ENCODE data around the gene CCDC12. TPM values are rescaled to one million over a fixed set of nuclear protein-coding genes. Genes with fewer than 3 reads are reported as not detected.

Gene CCDC12
- total and polyA plus RNA-seq, 9 of the 15 experiments (the other 6 are each of a cell fraction or from before 2014, with no cell fraction given): 8.9 to 201 (median 86.9) TPM

DNA sequence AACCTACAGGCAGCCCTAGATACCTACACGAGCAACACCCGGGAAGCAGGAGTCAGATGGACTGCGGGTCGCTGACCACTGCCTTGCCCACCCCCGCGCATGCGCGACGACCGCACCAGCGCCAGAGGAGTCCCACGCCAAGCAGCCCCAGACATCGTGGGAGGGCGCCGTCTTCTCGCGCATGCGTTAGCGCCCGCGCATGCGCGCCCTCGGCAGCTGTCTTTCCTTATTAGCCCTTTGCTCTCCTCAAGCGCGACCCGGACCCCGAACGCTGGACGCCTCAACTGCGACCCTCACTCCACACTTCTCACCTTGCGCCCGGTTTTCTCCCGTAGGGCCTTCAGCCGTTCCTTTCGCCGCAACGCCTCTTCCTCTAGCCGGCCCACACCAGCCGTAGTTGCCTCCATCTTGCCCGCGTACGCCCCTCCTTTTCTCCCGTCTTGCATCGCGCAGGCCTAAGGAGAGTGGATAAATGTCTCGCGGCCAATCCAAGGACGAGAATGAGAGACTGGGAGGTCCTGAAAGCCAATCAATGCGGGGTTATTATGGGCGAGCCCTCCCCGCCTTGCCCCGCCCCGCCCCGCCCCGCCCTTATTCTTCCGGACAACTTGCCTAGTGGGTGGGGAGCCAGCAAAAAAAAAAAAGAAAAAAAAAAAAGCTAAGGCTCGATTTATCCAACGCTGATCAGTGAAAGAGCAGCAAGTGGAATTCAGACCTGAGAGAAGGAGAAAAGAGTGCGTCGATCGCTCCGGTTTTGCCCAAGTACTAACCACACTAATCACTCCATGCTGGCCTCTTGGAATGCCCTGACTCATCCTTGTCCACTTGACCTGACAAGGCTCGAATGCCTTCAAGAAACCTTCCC is at the start of gene CCDC12 (continued):
- TF ChIP-seq FOXK2 (conservative IDR thresholded peaks at IDR 0.05 in 1 of 2, IDR thresholded peaks at IDR 0.05 in 1 of 2; ENCODE audit: low read depth in 2 of 2) (peak; percentile 31 to 83; a peak in 3 of 4 replicates), ETV6 (IDR thresholded peaks at IDR 0.05; ENCODE audit: borderline replicate concordance in 1 of 2, low read depth in 2 of 2, low read length in 1 of 2) (no peak), ETV6 (CRISPR knock-in tag; IDR thresholded peaks at IDR 0.05; ENCODE audit: borderline replicate concordance) (peak; percentile 35; the same call in 1 of the 2 replicates), PTRF (tag; IDR thresholded peaks at IDR 0.05) (no peak), TARDBP (IDR thresholded peaks at IDR 0.05) (peak; percentile 60; the same call in 1 of the 2 replicates), KLF1 (tag; IDR thresholded peaks at IDR 0.05) (no peak), FOXP1 (CRISPR knock-in tag; IDR thresholded peaks at IDR 0.05) (peak; percentile 61; the same call in 1 of the 2 replicates), NEUROD1 (IDR thresholded peaks at IDR 0.05; ENCODE audit: borderline replicate concordance, low read depth, low read length, partially characterized antibody) (peak; percentile 95), SOX6 (IDR thresholded peaks at IDR 0.05) (peak; percentile 62), SAP30 (IDR thresholded peaks at IDR 0.05; ENCODE audit: borderline replicate concordance, insufficient read depth, low read depth, low read length, poor library complexity, severe bottlenecking) (no peak), SMARCC2 (IDR thresholded peaks at IDR 0.05; ENCODE audit: low read depth) (peak; percentile 84; the same call in 1 of the 2 replicates), HNRNPLL (IDR thresholded peaks at IDR 0.05; ENCODE audit: low read depth, low read length, poor library complexity, severe bottlenecking) (peak; percentile 57), ASH1L (IDR thresholded peaks at IDR 0.05; ENCODE audit: borderline replicate concordance, low read depth, partially characterized antibody) (peak; percentile 62)
- TF ChIP-seq, protein P1, sequence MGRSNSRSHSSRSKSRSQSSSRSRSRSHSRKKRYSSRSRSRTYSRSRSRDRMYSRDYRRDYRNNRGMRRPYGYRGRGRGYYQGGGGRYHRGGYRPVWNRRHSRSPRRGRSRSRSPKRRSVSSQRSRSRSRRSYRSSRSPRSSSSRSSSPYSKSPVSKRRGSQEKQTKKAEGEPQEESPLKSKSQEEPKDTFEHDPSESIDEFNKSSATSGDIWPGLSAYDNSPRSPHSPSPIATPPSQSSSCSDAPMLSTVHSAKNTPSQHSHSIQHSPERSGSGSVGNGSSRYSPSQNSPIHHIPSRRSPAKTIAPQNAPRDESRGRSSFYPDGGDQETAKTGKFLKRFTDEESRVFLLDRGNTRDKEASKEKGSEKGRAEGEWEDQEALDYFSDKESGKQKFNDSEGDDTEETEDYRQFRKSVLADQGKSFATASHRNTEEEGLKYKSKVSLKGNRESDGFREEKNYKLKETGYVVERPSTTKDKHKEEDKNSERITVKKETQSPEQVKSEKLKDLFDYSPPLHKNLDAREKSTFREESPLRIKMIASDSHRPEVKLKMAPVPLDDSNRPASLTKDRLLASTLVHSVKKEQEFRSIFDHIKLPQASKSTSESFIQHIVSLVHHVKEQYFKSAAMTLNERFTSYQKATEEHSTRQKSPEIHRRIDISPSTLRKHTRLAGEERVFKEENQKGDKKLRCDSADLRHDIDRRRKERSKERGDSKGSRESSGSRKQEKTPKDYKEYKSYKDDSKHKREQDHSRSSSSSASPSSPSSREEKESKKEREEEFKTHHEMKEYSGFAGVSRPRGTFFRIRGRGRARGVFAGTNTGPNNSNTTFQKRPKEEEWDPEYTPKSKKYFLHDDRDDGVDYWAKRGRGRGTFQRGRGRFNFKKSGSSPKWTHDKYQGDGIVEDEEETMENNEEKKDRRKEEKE (IDR thresholded peaks at IDR 0.05; ENCODE audit: borderline replicate concordance in 1 of 2, control insufficient read depth in 1 of 2, low read depth in 2 of 2, low read length in 1 of 2): peak in 1 of 2 experiments; percentile 45; a peak in 1 of 4 replicates
- TF ChIP-seq, protein P2, sequence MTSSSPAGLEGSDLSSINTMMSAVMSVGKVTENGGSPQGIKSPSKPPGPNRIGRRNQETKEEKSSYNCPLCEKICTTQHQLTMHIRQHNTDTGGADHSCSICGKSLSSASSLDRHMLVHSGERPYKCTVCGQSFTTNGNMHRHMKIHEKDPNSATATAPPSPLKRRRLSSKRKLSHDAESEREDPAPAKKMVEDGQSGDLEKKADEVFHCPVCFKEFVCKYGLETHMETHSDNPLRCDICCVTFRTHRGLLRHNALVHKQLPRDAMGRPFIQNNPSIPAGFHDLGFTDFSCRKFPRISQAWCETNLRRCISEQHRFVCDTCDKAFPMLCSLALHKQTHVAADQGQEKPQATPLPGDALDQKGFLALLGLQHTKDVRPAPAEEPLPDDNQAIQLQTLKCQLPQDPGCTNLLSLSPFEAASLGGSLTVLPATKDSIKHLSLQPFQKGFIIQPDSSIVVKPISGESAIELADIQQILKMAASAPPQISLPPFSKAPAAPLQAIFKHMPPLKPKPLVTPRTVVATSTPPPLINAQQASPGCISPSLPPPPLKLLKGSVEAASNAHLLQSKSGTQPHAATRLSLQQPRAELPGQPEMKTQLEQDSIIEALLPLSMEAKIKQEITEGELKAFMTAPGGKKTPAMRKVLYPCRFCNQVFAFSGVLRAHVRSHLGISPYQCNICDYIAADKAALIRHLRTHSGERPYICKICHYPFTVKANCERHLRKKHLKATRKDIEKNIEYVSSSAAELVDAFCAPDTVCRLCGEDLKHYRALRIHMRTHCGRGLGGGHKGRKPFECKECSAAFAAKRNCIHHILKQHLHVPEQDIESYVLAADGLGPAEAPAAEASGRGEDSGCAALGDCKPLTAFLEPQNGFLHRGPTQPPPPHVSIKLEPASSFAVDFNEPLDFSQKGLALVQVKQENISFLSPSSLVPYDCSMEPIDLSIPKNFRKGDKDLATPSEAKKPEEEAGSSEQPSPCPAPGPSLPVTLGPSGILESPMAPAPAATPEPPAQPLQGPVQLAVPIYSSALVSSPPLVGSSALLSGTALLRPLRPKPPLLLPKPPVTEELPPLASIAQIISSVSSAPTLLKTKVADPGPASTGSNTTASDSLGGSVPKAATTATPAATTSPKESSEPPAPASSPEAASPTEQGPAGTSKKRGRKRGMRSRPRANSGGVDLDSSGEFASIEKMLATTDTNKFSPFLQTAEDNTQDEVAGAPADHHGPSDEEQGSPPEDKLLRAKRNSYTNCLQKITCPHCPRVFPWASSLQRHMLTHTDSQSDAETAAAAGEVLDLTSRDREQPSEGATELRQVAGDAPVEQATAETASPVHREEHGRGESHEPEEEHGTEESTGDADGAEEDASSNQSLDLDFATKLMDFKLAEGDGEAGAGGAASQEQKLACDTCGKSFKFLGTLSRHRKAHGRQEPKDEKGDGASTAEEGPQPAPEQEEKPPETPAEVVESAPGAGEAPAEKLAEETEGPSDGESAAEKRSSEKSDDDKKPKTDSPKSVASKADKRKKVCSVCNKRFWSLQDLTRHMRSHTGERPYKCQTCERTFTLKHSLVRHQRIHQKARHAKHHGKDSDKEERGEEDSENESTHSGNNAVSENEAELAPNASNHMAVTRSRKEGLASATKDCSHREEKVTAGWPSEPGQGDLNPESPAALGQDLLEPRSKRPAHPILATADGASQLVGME (CRISPR knock-in tag; IDR thresholded peaks at IDR 0.05): peak; percentile 86
